HG03571 (cell line): ENCODE results near the gene PPP1R14D.

Experiments used
- ATAC-seq: cut with Tn5 transposase; IDR thresholded peaks from one replicate; pipeline ENCODE4 v1.9.1; 2021; ENCODE audit not compliant: unreplicated experiment

PPP1R14D gene

GRCh38 chr15:40787991-40788390 lies 40.5 kb downstream of the PPP1R14D start:
- no peak for ATAC-seq

- no peak for ATAC-seq
Measured at GRCh38 chr15:40787344-40787841, 41.1 kb downstream of the PPP1R14D start.

GRCh38 chr15:40785814-40786213 lies 42.7 kb downstream of the PPP1R14D start:
- no peak for ATAC-seq

GRCh38 chr15:40785164-40785563 lies 43.3 kb downstream of the PPP1R14D start:
- ATAC-seq = no peak

- ATAC-seq = peak; percentile 69
Measured at GRCh38 chr15:40782609-40783227, 45.8 kb downstream of the PPP1R14D start.

GRCh38 chr15:40776537-40777141 lies 51.9 kb downstream of the PPP1R14D start:
- no peak for ATAC-seq

GRCh38 chr15:40775740-40776536 lies 52.6 kb downstream of the PPP1R14D start:
- ATAC-seq = no peak

GRCh38 chr15:40775007-40775406 lies 53.5 kb downstream of the PPP1R14D start:
- no peak for ATAC-seq

- ATAC-seq = no peak
Measured at GRCh38 chr15:40773902-40774301, 54.6 kb downstream of the PPP1R14D start.

GRCh38 chr15:40773496-40773895 lies 55.0 kb downstream of the PPP1R14D start:
- no peak for ATAC-seq

- ATAC-seq = no peak
Measured at GRCh38 chr15:40772014-40772413, 56.5 kb downstream of the PPP1R14D start.

- ATAC-seq = no peak
Measured at GRCh38 chr15:40771242-40771641, 57.3 kb downstream of the PPP1R14D start.

- no peak for ATAC-seq
Measured at GRCh38 chr15:40770147-40770721, 58.3 kb downstream of the PPP1R14D start.

- ATAC-seq = peak; percentile 46
Measured at GRCh38 chr15:40769274-40770146, 59.0 kb downstream of the PPP1R14D start, which contains the start of gene C15orf62. TSS of gene C15orf62 (plus strand) at chr15:40769980. CDS start at chr15:40770496, 516 bp downstream.

GRCh38 chr15:40768521-40769273 lies 59.8 kb downstream of the PPP1R14D start:
- ATAC-seq = no peak

- ATAC-seq = no peak
Measured at GRCh38 chr15:40767838-40768500, 60.5 kb downstream of the PPP1R14D start.

GRCh38 chr15:40766906-40767837 lies 61.3 kb downstream of the PPP1R14D start:
- no peak for ATAC-seq

GRCh38 chr15:40766194-40766815 lies 62.2 kb downstream of the PPP1R14D start:
- ATAC-seq = no peak
